ENCODE results near the gene ITIH5. TPM values are rescaled to one million over a fixed set of nuclear protein-coding genes. Genes with fewer than 3 reads are reported as not detected.

ITIH5 gene
- total RNA-seq, 1 donor from 2014 or later, result not detected

GRCh38 chr10:7523656-7524055 is 143.1 kb downstream of the ITIH5 start:
- DNase-seq (ENCODE audit: low read depth), result no peak

GRCh38 chr10:7520507-7521485 is 146.0 kb downstream of the ITIH5 start:
- no peak for DNase-seq (ENCODE audit: low read depth)

- no peak for DNase-seq (ENCODE audit: low read depth)
These were observed 147.4 kb downstream of the ITIH5 start for GRCh38 chr10:7519351-7519750.

GRCh38 chr10:7518693-7519092 is 148.1 kb downstream of the ITIH5 start:
- no peak for DNase-seq (ENCODE audit: low read depth)

GRCh38 chr10:7515439-7515838 is 151.3 kb downstream of the ITIH5 start:
- no peak for DNase-seq (ENCODE audit: low read depth)

- no peak for DNase-seq (ENCODE audit: low read depth)
These were observed 152.8 kb downstream of the ITIH5 start for GRCh38 chr10:7513936-7514335.

- DNase-seq (ENCODE audit: low read depth), result no peak
These were observed 153.3 kb downstream of the ITIH5 start for GRCh38 chr10:7513455-7513854.

GRCh38 chr10:7512487-7512886 is 154.3 kb downstream of the ITIH5 start:
- DNase-seq (ENCODE audit: low read depth), result no peak

GRCh38 chr10:7511612-7512011 is 155.2 kb downstream of the ITIH5 start:
- DNase-seq (ENCODE audit: low read depth), result no peak

Other genes starting within 250 kb of the ITIH5 start
- not detected in 2 replicates for gene ITIH2, start 36.4 kb upstream of the ITIH5 start, total RNA-seq
- 8.2 and 8.6 TPM in 2 replicates for gene KIN, start 121.0 kb upstream of the ITIH5 start, total RNA-seq
- 470 and 601 TPM in 2 replicates for gene ATP5F1C, start 121.2 kb upstream of the ITIH5 start, total RNA-seq
- 3.1 and 3.4 TPM in 2 replicates for gene TAF3, start 151.5 kb upstream of the ITIH5 start, total RNA-seq

Measured in myocyte (in vitro differentiated cells).